Lung microvascular endothelial cell (primary cell): Measurements from ENCODE around the gene ANKRD44. TPM values are rescaled to one million over a fixed set of nuclear protein-coding genes. Genes with fewer than 3 reads are reported as not detected.
"Not testable (repeated sequence)": the region's sequence is repeated elsewhere in the genome, so short reads cannot be mapped to it uniquely, and the experiment has no call there.

Experiments used
- DNase-seq, 2 donors: peaks; one replicate each; pipeline versions ENCODE4 v3.0.0 to v3.0.0-alpha.2; 2010; ENCODE audit warnings: low read depth in 2 of 2
- total RNA-seq: library from RNA; depleted of rRNA; stranded (reverse); fragments of >200 nt; gene quantifications from 2 replicates; pipeline ENCODE4 v1.2.1, GENCODE V29; 2014

Gene ANKRD44
- total RNA-seq, 1 donor from 2014 or later: 1.6 TPM

DNA sequence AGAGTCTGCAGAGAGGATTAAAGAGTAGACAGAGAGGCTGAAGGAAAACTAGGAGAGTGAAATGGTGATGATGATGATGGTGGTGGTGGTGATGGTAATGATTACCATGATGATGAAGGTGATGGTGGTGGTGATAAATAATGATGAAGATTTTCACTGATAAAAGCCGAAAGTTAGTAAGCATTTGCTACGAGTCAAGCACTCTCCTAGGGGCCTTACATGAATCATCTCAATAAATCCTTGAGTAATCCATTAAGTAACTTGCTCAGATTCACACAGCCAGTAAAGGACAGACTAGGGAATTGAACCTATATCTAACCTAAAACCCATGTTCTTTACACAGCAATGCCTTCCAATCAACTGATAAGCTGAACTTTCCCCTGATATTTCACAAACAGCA is 277.4 kb downstream of the ANKRD44 start:
- no peak for DNase-seq

- DNase-seq: peak in 1 of 2 donors; percentile 41
Measured at GRCh38 chr2:197031803-197032202, 278.8 kb downstream of the ANKRD44 start.

DNA sequence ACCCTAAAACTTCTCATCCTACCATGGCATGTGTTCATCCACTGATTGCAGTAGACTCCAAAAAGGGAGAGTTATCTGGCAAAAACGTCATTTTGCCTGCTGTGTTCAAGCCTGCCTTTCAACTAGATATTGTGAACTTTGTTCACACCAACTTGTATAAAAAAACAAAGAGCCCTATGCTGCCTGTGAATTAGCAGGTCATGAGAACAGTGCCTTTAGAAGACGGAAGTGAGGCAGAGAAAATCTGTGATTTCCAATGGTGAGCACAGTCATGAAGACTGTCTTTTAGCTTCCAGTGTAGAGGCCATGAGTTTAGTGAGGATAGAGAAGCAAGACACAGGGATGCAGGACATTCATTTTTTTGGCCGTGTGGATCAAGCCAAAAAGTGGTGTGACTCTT is 280.5 kb downstream of the ANKRD44 start:
- no peak for DNase-seq

DNA sequence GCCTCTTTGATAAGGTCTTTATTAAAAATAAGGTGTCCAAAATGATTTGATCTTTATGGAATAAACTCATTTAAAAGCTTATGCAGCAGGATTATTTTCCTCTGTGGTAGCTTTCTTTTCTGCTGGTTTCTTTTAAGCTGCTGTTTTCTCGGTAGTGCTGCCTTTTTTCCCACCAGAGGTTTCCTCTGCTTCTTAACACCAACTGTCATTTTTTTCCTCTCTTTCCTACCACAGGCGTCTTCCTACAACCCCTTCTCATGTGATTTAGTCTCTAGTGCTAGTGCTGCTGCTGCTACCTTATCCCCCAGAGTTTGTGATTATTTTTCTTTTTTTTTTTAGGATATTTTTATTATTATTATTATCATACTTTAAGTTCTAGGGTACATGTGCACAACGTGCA is 281.9 kb downstream of the ANKRD44 start:
- DNase-seq: no peak

GRCh38 chr2:197028230-197028629 is 282.4 kb downstream of the ANKRD44 start:
- peak; percentile 13 to 77 for DNase-seq

DNA sequence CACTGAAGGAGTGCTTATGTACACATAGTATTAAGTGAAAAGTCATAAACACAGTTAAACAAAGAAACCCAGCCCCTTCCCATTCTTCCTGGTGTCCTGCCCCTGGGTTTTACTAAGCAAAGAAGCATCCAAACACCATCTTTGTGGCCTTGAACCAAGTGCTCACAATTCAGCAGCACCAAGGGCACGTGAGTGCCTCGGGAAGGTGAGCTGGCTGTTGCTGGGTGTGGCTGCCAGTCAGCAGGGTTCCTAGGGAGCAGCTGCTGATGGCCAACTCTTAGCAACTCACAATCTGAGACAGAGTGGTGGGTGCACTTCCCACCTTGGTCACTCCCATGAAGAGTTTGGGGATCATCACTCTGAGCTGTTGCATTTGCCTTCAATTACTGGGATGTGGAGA is 286.4 kb downstream of the ANKRD44 start:
- DNase-seq: no peak

- not testable (repeated sequence) for DNase-seq
Measured at GRCh38 chr2:197020921-197021320, 289.7 kb downstream of the ANKRD44 start.

DNA sequence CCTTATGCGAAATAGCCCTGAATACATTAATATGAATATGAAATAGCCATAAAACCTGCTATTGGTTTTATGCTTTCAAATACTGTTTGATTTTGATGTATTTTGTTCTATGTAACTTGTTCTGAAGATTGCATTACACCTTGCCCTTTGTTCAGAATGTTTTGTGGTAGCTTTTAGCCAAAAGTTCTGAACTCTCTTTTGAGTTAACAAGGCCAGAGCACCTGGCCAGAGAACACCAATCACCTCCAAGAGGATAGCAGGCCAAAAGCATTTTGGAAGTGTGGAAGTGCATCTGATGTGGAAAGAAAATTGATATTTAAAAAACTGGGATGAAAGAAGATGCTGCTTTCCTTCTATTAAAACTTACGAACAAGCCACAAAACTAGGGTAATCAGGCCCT is 297.5 kb downstream of the ANKRD44 start:
- no peak for DNase-seq

- DNase-seq: peak; percentile 67 to 72
Measured at GRCh38 chr2:197011801-197012641, 298.6 kb downstream of the ANKRD44 start.

GRCh38 chr2:197011021-197011417 is 299.6 kb downstream of the ANKRD44 start:
- no peak for DNase-seq

DNA sequence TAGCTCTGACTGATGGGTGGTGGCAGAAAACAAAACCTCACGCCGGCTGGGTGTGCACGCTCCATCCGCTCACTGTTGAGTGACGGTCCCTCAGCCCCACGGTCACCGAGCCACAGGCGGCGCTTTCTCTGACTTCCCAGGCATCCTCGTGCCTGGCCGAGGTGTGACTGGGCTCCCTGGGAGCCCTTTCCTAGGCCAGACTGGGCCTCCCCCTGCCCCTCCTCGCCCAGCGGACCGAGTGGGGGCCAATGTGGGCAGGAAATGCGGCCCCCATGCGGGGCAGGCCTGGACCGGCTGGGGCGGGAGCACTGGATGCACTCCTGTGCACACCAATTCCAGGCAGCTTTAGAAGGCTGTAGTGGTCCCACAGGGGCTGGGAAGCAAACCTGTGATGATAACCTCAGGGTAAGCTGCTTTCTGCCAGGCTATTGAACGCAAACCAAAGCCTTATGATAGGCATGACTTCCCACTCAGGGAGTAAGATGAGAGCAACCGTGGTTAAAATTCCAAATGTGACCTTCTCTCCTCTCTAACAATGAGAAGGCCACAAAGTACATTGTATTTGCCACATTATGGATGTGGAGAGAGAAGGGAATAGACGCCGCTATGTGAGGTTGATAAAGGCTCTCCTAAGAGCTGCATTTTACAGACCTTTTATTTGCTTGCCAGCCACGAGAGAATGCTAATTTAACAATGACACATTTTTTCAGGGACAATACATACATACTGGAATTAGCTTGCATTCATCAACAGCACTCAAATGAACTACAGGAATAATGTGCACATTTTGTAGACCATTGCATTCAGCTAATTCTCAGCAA is 300.2 kb downstream of the ANKRD44 start:
- no peak for DNase-seq

DNA sequence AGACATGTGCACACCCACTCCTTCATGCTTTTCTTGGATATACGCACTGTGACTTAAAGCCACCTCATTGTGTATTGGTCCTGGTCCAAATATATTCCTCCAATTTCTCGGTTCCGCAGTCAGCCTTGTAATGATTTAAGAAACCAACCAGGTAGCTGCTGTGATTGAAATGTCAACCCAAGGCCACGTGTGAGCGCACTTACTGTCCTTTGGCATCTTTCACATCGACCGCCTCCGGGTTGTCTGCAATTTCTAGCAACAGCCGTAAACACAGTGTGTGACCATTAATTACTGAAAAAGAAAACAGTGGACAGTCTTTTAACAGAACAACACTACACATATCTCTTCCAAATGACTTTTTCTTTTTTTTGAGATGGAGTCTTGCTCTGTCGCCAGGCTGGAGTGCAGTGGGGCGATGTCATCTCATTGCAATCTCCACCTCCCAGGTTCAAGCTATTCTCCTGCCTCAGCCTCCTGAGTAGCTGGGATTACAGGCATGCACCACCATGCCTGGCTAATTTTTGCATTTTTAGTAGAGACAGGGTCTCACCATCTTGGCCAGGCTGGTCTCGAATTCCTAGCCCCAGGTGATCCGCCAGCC is 301.7 kb downstream of the ANKRD44 start:
- DNase-seq: not testable (repeated sequence)

DNA sequence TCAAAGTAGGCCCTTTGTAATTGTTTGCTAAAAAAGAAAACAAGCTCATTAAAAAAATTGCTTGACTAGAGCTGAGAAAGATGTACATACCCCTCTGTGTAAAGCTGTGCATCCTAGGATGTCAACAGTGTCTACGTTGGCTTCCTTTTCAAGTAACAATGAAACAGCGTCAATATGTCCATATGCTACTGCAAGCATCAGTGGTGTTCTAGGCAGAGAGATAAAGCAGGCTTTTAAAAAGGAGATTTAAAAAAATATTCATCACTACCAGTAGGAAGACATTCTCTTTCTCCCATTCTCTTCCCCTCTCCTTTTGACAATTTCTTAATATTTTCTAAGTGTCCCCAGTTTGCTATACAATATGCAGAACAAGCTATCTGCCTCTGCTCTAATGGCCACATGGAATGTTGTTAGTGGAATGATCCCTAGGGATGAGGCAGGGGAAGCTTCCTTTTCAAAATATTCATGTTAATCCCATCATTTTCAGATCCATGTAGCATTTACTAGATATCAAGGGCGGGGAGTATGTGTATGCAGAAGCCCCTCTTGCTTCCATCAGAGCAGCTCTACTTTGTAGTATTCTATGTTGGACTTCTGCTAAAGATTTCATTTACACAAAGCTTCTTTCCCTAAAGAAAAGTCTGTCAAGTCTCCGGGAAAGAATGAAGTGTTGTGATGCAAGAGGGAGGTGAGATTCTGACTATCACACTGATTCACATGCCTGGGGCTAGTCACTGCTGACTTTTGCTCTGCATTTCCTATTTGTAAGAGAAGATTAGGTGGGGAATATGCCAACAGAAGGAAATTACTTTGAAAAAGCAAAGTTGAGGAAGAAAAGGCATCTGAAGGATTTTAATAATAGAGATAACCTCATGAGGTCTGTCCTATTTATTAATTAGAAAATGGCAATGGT is 302.6 kb downstream of the ANKRD44 start:
- peak in 1 of 2 donors; percentile 9 for DNase-seq

DNA sequence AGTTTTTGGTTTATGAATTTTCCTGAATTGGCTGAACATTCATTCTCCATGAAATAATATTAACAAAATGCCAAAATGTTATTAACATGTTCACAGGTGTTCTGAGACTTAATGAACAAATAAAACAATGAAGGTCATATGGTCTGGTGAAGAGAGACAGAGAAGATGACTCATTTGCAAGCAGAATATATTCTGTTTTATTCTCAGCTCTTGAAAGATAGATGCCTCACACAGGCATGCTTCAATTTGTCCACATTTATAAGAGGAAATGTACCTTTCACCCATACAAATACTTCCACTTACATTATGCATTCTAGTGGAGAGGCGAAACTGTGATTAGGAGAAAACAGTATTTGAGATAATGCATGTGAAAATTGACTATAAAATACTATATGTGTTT is 308.7 kb downstream of the ANKRD44 start:
- peak; percentile 15 to 22 for DNase-seq

- DNase-seq: no peak
Measured at GRCh38 chr2:196995757-196996314, 314.7 kb downstream of the ANKRD44 start.

DNA sequence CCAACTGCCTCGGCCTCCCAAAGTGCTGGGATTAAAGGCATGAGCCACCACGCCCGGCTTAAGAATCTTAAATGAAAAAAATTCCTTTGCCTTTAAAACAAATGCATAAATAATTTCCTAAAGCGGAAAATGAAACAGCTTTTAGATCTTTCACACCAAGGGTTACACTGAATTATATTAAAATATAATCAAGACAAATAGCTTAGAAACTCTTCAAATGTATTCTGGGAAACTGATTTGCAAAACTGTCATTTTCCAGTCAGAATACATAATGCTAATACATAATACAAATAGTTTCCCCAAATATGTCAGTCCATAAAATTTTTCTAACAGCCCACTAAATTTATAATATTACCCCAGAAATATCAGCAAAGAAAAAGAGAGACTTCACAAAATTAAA is 315.8 kb downstream of the ANKRD44 start:
- DNase-seq: no peak

GRCh38 chr2:196993617-196994016 is 317.0 kb downstream of the ANKRD44 start:
- no peak for DNase-seq

GRCh38 chr2:196992466-196992865 is 318.1 kb downstream of the ANKRD44 start:
- DNase-seq: no peak

- no peak for DNase-seq
Measured at GRCh38 chr2:196990788-196991461, 319.7 kb downstream of the ANKRD44 start.

- DNase-seq: no peak
Measured at GRCh38 chr2:196990092-196990491, 320.5 kb downstream of the ANKRD44 start.
